Measurements from ENCODE around the gene APOE.
A peak's percentile ranks its signal among the peaks of the same experiment; 100 is the strongest.

Gene APOE

DNA sequence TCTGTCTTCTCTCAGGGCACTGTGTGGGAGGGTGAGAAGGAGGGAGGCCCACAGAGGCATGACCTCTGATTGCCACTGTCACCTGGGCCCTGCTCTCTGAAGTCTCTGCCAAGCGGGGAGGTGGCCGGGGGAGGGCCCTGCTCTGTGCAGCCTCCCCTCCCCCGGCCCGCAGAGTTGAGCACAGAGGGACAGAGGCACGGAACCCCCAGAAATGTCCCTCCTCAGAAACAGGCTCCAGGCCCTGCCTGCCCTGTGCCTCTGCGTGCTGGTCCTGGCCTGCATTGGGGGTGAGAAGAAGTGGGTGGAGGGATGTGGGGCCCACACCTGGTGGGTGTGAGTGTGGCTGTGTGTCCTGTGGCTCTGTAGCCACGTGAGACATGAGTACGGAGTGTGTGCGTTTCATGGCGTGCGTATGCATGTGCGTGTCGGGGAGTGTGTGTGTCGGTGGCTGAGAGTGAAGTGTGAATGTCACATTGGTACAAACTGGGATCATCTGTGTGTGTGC is 36.5 kb downstream of the APOE start, which contains the start of gene APOC4:
Gene APOC4 (plus strand): TSS at position 171 of the 505 bp plus-strand sequence. CDS start 41 bp downstream, at position 212.
- ChIA-PET CTCF (interaction anchor here (1.1 to 2.0 kb wide), 2 partner anchors 10 kb away, joined by 4 to 10 read pairs; no protein-coding TSS in a partner anchor), POLR2A (no interaction called here)
- TF ChIP-seq, protein P1, sequence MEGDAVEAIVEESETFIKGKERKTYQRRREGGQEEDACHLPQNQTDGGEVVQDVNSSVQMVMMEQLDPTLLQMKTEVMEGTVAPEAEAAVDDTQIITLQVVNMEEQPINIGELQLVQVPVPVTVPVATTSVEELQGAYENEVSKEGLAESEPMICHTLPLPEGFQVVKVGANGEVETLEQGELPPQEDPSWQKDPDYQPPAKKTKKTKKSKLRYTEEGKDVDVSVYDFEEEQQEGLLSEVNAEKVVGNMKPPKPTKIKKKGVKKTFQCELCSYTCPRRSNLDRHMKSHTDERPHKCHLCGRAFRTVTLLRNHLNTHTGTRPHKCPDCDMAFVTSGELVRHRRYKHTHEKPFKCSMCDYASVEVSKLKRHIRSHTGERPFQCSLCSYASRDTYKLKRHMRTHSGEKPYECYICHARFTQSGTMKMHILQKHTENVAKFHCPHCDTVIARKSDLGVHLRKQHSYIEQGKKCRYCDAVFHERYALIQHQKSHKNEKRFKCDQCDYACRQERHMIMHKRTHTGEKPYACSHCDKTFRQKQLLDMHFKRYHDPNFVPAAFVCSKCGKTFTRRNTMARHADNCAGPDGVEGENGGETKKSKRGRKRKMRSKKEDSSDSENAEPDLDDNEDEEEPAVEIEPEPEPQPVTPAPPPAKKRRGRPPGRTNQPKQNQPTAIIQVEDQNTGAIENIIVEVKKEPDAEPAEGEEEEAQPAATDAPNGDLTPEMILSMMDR (IDR thresholded peaks at IDR 0.05; ENCODE audit: control extremely low read depth, extremely low read depth, low read depth, missing control alignments): no peak
- DNase-seq (ENCODE audit: extremely low spot score): no peak

DNA sequence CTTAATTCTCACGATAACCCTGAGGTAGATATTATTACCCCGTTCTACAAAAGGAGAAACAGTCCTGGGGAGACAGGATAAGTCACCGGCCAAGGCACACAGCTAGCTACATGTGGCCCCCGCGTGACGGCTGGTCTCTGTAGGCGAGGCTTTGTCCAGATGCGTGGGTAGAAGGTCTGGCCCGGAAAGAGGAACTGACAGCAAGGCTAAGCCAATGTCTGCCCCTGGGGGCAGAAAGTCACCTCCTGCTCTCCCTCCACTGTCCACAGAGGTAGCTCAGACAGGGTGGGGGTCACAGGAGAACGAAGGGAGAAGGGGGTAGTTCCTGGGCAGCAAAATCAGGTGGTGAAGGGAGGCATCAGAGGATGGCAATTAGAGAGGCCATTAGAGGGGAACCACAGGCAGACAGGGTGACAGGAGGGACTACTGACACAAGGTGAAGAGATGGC is 38.2 kb downstream of the APOE start:
- CTCF ChIA-PET: interaction anchor here (0.9 to 2.0 kb wide), 2 partner anchors 9 to 33 kb away, joined by 3 to 10 read pairs; no protein-coding TSS in a partner anchor

DNA sequence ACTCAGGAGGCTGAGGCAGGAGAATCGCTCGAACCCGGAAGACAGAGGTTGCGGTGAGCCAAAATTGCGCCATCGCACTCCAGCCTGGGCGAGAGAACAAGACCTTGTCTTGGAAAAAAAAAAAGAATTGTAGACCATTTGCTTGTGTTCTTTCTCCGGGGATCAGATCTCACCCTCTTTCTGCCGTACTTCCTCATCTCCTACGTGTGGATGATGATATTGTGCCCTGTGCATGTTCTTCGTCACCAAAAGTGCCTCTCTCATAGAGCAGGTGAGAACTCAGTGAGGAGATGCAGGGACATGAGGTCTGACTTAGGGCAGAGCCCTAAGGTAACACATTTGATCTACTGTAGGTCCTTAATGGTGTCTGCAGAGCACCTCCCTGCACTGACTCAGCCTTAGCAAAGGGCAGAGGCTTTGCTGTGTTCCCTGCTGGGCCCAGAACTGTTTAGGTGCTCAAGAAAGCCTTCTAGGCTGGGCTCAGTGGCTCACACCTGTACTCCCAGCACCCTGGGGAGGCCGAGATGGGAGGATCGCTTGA is 41.5 kb downstream of the APOE start:
- TF ChIP-seq, protein P1 (IDR thresholded peaks at IDR 0.05; ENCODE audit: control extremely low read depth, extremely low read depth, low read depth, missing control alignments): no peak
- CTCF ChIA-PET: interaction anchor here (1.4 kb wide), 1 partner anchor 11 kb away, joined by 3 read pairs; no protein-coding TSS in a partner anchor
- POLR2A ChIA-PET: no interaction called here
- peak; percentile 13 for DNase-seq (ENCODE audit: extremely low spot score)

More for the DNA sequence above, 38.2 kb downstream of the APOE start:
- TF ChIP-seq, protein P1 (IDR thresholded peaks at IDR 0.05; ENCODE audit: control extremely low read depth, extremely low read depth, low read depth, missing control alignments): peak; percentile 3
- POLR2A ChIA-PET: interaction anchor here (0.5 kb wide), 1 partner anchor 158 kb away, joined by 3 read pairs; no protein-coding TSS in a partner anchor
- peak; percentile 90 for DNase-seq (ENCODE audit: extremely low spot score)

DNA sequence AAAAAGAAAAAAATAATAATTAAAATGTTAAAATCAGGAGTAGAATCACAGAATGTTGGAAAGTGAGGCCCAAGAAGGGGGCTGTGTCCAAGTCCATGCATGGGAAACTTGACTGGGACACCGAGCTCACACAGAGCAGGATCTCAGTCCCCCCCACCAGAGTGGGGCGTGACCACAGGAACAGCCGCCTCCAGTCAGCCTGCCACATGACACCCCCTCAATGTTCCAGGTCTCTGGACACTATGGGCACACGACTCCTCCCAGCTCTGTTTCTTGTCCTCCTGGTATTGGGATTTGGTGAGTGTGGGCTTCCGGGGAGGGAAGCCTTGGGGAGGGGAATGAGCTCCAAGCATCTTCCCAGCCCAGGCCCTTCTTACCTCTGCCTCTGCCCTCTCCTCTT is 42.6 kb downstream of the APOE start:
- POLR2A ChIA-PET: no interaction called here
- TF ChIP-seq, protein P1 (IDR thresholded peaks at IDR 0.05; ENCODE audit: control extremely low read depth, extremely low read depth, low read depth, missing control alignments): no peak
- no peak for DNase-seq (ENCODE audit: extremely low spot score)
- CTCF ChIA-PET: interaction anchor here (1.1 to 11.1 kb wide), 3 partner anchors 9 to 43 kb away, joined by 3 to 95 read pairs (median 3); partner anchors contain the start of gene APOE

DNA sequence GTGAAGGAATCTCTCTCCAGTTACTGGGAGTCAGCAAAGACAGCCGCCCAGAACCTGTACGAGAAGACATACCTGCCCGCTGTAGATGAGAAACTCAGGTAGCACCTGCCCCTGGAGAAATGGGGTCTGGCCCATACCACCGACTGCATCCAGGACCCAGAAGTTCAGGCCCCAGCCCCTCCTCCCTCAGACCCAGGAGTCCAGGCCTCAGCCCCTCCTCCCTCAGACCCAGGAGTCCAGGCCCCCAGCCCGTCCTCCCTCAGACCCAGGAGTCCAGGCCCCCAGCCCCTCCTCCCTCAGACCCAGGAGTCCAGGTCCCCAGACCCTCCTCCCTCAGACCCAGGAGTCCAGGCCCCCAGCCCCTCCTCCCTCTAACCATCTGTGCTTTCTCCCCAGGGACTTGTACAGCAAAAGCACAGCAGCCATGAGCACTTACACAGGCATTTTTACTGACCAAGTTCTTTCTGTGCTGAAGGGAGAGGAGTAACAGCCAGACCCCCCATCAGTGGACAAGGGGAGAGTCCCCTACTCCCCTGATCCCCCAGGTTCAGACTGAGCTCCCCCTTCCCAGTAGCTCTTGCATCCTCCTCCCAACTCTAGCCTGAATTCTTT is 43.3 kb downstream of the APOE start:
- TF ChIP-seq, protein P1 (IDR thresholded peaks at IDR 0.05; ENCODE audit: control extremely low read depth, extremely low read depth, low read depth, missing control alignments): no peak
- ChIA-PET CTCF (interaction anchor here (0.8 to 11.1 kb wide), 2 partner anchors 17 to 44 kb away, joined by 3 to 95 read pairs; partner anchors contain the start of gene APOE), POLR2A (no interaction called here)
- no peak for DNase-seq (ENCODE audit: extremely low spot score)

DNA sequence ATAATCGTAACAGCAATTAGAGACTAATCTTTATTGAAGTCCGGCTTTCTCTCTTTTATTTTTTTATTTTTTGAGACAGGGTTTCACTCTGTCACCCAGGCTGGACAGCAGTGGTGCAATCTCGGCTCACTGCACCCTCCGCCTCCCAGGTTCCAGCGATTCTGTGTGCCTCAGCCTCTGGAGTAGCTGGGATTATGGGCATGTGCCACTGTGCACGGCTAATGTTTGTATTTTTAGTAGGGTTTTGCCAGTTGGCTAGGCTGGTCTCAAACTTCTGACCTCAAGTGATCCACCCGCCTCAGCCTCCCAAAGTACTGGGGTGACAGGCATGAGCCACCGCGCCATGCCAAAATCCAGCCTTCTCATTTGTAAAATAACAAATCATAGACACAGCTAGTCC is 44.0 kb downstream of the APOE start:
- DNase-seq (ENCODE audit: extremely low spot score): no peak
- POLR2A ChIA-PET: no interaction called here
- TF ChIP-seq, protein P1 (IDR thresholded peaks at IDR 0.05; ENCODE audit: control extremely low read depth, extremely low read depth, low read depth, missing control alignments): no peak
- CTCF ChIA-PET: interaction anchor here (0.8 to 11.1 kb wide), 2 partner anchors 16 to 44 kb away, joined by 3 to 95 read pairs; partner anchors contain the start of gene APOE

All from GM10248 (cell line).